GM12878 (cell line): ENCODE measurements around the gene RASAL1. TPM values are rescaled to one million over a fixed set of nuclear protein-coding genes. Genes with fewer than 3 reads are reported as not detected.

Source experiments
- BACH1 ChIP-seq: fragments of 450-650 bp; IDR thresholded peaks from 2 replicates; pipeline ENCODE4 v1.6.1; 2017; ENCODE audit warnings: mild to moderate bottlenecking, borderline replicate concordance
- BHLHE40 ChIP-seq, 2 experiments: fragments of 450-650 bp in 1 of 2; IDR thresholded peaks; 2 replicates each; pipeline ENCODE4 v1.6.1; 2011 to 2017; ENCODE audit warnings: low read depth in 2 of 2, borderline replicate concordance in 1 of 2, improper control_type of control experiment in 1 of 2, low read length in 1 of 2, mild to moderate bottlenecking in 1 of 2
- CBFB ChIP-seq: IDR thresholded peaks from 2 replicates; pipeline ENCODE4 v1.6.1; 2016; ENCODE audit warnings: antibody characterized with exemption, low read depth
- CHD1 ChIP-seq: IDR thresholded peaks from 2 replicates; pipeline ENCODE4 v1.6.1; 2012; ENCODE audit warnings: low read depth, low read length, improper control_type of control experiment
- CHD2 ChIP-seq: IDR thresholded peaks from 2 replicates; pipeline ENCODE4 v1.6.1; 2011; ENCODE audit warnings: low read depth, low read length, improper control_type of control experiment, borderline replicate concordance
- CHD4 ChIP-seq: fragments of 200-600 bp; sonication (generic); IDR thresholded peaks from 2 replicates; pipeline ENCODE4 v1.6.1; 2016; ENCODE audit warnings: mild to moderate bottlenecking
- CREB1 ChIP-seq: IDR thresholded peaks from 2 replicates; pipeline ENCODE4 v1.6.1; 2012; ENCODE audit warnings: low read depth, mild to moderate bottlenecking, inconsistent platforms
- EZH2 ChIP-seq: IDR thresholded peaks from 2 replicates; pipeline ENCODE4 v1.6.1; 2012; ENCODE audit warnings: low read depth, mild to moderate bottlenecking, control low read depth, inconsistent platforms, low read length, borderline replicate concordance; ENCODE audit not compliant: control insufficient read depth
- GATAD2B ChIP-seq: fragments of 450-650 bp; conservative IDR thresholded peaks from 2 replicates; pipeline ENCODE4 v1.6.1; 2017; ENCODE audit warnings: low read depth, mild to moderate bottlenecking, moderate library complexity
- HDAC6 ChIP-seq: fragments of 200-600 bp; sonication (generic); IDR thresholded peaks from one replicate; pipeline ENCODE4 v1.8.0; 2017; ENCODE audit warnings: antibody characterized with exemption; ENCODE audit not compliant: unreplicated experiment
- IRF5 ChIP-seq: fragments of 450-650 bp; IDR thresholded peaks from 2 replicates; pipeline ENCODE4 v1.6.1; 2017; ENCODE audit warnings: borderline replicate concordance
- JUND ChIP-seq: IDR thresholded peaks from 2 replicates; pipeline ENCODE4 v1.6.1; 2012; ENCODE audit warnings: low read depth, mild to moderate bottlenecking, low read length, improper control_type of control experiment, moderate library complexity
- KDM1A ChIP-seq: fragments of 200-600 bp; sonication (generic); IDR thresholded peaks from 2 replicates; pipeline ENCODE4 v1.6.1; 2016; ENCODE audit warnings: borderline replicate concordance
- LARP7 ChIP-seq: fragments of 450-650 bp; IDR thresholded peaks from 2 replicates; pipeline ENCODE4 v1.6.1; 2017; ENCODE audit warnings: mild to moderate bottlenecking
- MEF2B ChIP-seq: fragments of 450-650 bp; IDR thresholded peaks from 2 replicates; pipeline ENCODE4 v1.6.1; 2018; ENCODE audit warnings: mild to moderate bottlenecking, moderate library complexity; ENCODE audit not compliant: partially characterized antibody, poor library complexity, severe bottlenecking
- MLLT1 ChIP-seq: fragments of 450-650 bp; IDR thresholded peaks from 2 replicates; pipeline ENCODE4 v1.6.1; 2016; ENCODE audit warnings: mild to moderate bottlenecking
- MYB ChIP-seq: fragments of 150-350 bp; IDR thresholded peaks from 2 replicates; pipeline ENCODE4 v1.6.1; 2014; ENCODE audit warnings: mild to moderate bottlenecking, low read depth, low read length, borderline replicate concordance
- NFYA ChIP-seq: IDR thresholded peaks from 2 replicates; pipeline ENCODE4 v1.6.1; 2011; ENCODE audit warnings: low read depth, mild to moderate bottlenecking, low read length, improper control_type of control experiment, borderline replicate concordance
- PBX3 ChIP-seq: IDR thresholded peaks from 2 replicates; pipeline ENCODE4 v1.6.1; 2011; ENCODE audit warnings: mild to moderate bottlenecking, low read depth, low read length, moderate library complexity; ENCODE audit not compliant: insufficient replicate concordance
- PML ChIP-seq: IDR thresholded peaks from 2 replicates; pipeline ENCODE4 v1.6.1; 2012; ENCODE audit warnings: low read length, inconsistent platforms
- RAD51 ChIP-seq: fragments of 450-650 bp; IDR thresholded peaks from 2 replicates; pipeline ENCODE4 v1.6.1; 2016; ENCODE audit warnings: moderate library complexity, mild to moderate bottlenecking, inconsistent platforms
- SIN3A ChIP-seq: IDR thresholded peaks from 2 replicates; pipeline ENCODE4 v1.6.1; 2012; ENCODE audit warnings: low read depth, low read length, improper control_type of control experiment
- SMC3 ChIP-seq: IDR thresholded peaks from 2 replicates; pipeline ENCODE4 v1.6.1; 2011; ENCODE audit warnings: low read length, improper control_type of control experiment, borderline replicate concordance
- TAF1 ChIP-seq: IDR thresholded peaks from 2 replicates; pipeline ENCODE4 v1.6.1; 2011; ENCODE audit warnings: mild to moderate bottlenecking, low read depth, low read length, borderline replicate concordance
- TCF7 ChIP-seq: IDR thresholded peaks from 2 replicates; pipeline ENCODE4 v1.6.1; 2014; ENCODE audit warnings: antibody characterized with exemption, borderline replicate concordance
- USF2 ChIP-seq: IDR thresholded peaks from 2 replicates; pipeline ENCODE4 v1.6.1; 2011; ENCODE audit warnings: low read depth, low read length, improper control_type of control experiment, borderline replicate concordance
- YY1 ChIP-seq: IDR thresholded peaks from 2 replicates; pipeline ENCODE4 v1.6.1; 2011; ENCODE audit warnings: low read depth, mild to moderate bottlenecking, low read length
- ZNF217 ChIP-seq: fragments of 450-650 bp; IDR thresholded peaks from 2 replicates; pipeline ENCODE4 v1.6.1; 2017; ENCODE audit warnings: antibody characterized with exemption, mild to moderate bottlenecking
- ZNF24 ChIP-seq: fragments of 450-650 bp; IDR thresholded peaks from 2 replicates; pipeline ENCODE4 v1.6.1; 2017; ENCODE audit warnings: antibody characterized with exemption, mild to moderate bottlenecking
- polyA plus RNA-seq, 11 experiments: library from polyadenylated mRNA; depleted of rRNA in 4 of 11; unstranded in 6 of 11; stranded (reverse) in 5 of 11; fragments of >200 nt; fragmentation: Nextera tagmentation in 4 of 11; fragmentation: Illumina TruSeq in 1 of 11; extraction: Ambion mirVana in 4 of 11; extraction: Trizol in 1 of 11; gene quantifications; 1 replicate in 1 of 11; 2 replicates in 10 of 11; pipeline versions ENCODE4 v1.2.1 to v1.2.3, GENCODE V29; 2011 to 2016; ENCODE audit warnings: inconsistent platforms in 2 of 11, missing spikeins in 2 of 11, low read depth in 1 of 11
- total RNA-seq, 4 experiments: library from RNA; depleted of rRNA in 3 of 4; stranded (reverse); fragments of >200 nt in 3 of 4; fragmentation: Illumina TruSeq in 1 of 4; extraction: Trizol in 1 of 4; gene quantifications; 2 replicates each; pipeline versions ENCODE4 v1.2.1 to v1.2.3, GENCODE V29; 2013 to 2021

Gene RASAL1
- total and polyA plus RNA-seq, 10 of the 15 experiments (the other 5 are each of a cell fraction or from before 2014, with no cell fraction given) = 0.12 to 1.0 (median 0.52) TPM; not detected in 6

- TF ChIP-seq HDAC6 (no peak), MYB (peak; percentile 68; the same call in 1 of the 2 replicates), CHD1 (no peak), ZNF217 (no peak), LARP7 (no peak), SIN3A (no peak), PML (no peak), CHD2 (peak; percentile 20; the same call in 1 of the 2 replicates), YY1 (no peak), ZNF24 (no peak), RAD51 (no peak), USF2 (no peak), GATAD2B (no peak), SMC3 (no peak), TCF7 (no peak), CHD4 (no peak), MEF2B (peak; percentile 68), BACH1 (no peak), PBX3 (no peak), CREB1 (no peak), BHLHE40 (IDR thresholded peaks at IDR 0.05; ENCODE audit: borderline replicate concordance in 1 of 2, low read depth in 2 of 2, low read length in 1 of 2) (0 out of 4 replicates have a peak, but pooled peaks of 1 of the 2 experiments have one; percentile 27), TAF1 (no peak), EZH2 (no peak), KDM1A (no peak), JUND (no peak), IRF5 (no peak), NFYA (no peak), MLLT1 (no peak), CBFB (no peak)
These were observed 37.6 kb upstream of the RASAL1 start (continued) for GRCh38 chr12:113173081-113173698.
